Astrocyte of the hippocampus (primary cell): Measurements from ENCODE around the gene CENPL.
"Not testable (repeated sequence)": the region's sequence is repeated elsewhere in the genome, so short reads cannot be mapped to it uniquely, and the experiment has no call there.

Experiments used
- DNase-seq: peaks from one replicate; pipeline ENCODE4 v3.0.0; 2011; ENCODE audit warnings: low read depth, low spot score

CENPL gene

DNA sequence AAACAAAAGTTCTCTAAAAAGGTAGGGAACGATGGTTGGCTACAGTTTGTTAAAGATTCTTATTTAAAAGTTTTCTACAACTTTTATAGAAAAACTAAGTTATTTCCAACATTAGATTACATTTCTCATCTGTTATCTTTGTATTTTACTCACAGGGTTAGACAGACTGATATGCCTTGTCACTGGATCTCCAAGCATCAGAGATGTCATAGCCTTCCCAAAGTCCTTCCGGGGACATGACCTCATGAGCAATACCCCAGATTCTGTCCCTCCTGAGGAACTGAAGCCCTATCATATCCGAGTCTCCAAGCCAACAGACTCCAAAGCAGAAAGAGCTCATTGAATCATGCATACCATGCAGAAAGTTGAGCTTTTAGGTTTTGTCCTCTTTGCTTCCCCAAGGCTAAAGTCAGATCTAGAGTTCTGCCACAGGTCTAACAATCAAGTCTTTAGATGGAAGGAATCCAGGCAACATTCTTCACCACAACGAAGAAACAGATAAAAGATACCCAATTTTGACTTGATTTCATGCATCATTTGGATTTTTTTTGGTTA lies 32.8 kb upstream of the CENPL start:
- no peak for DNase-seq

DNA sequence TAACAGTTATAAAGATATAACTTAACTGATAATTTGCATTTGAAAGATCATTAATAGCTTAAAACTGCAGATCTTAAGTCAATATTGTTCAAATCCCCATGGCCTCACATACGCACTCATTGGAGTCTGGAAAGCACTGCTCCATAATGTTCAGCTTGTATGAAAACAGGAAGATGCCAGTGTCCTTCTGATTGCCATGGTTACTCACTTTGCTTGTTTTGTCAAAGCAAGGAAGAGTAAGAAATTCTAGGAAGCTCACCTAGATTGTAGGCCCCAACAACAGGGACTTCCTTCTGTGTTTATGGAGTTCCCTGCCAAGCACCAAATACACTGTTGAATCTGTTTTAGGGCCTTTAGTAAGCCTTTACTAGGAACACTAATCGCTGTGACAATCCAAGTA lies 32.2 kb upstream of the CENPL start:
- no peak for DNase-seq

DNA sequence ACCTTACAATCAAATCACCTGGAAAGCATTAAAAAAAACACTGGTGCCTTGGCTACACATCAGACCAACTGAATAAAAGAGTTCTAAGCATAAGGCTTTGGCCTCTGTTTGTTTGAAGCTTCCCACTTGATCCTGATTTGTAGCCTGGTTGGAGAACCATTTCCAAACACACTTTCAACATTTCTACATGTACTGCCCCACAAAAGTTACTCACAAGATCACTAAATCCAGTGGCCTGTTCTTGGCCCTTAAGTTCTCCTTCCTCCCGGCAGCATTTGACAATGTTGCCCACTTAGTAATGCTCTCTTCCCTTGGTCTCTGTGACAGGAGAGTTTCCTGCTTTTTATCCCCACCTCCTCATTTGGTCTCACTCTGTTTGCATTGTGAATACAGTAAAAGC lies 31.3 kb upstream of the CENPL start:
- DNase-seq, result no peak

DNA sequence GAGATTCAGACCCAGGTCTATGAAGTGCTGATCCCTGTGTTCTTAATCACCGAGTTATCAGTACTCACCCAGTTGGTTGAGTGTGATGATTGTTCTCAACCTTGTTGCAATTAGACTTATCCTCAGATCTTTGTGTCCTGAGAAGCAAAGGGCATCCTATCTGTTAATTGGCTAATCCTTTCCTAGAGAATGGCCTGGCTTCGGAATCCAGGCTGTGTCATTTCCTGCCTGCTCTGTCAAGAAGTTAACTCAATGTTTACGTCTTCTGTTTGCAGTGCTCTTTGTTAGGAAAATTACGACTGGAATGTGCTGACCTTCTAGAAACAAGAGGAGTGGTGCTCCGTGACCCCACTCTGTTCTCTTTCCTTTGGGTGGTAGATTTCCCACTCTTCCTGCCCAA lies 28.4 kb upstream of the CENPL start:
- DNase-seq, result peak; percentile 64

DNA sequence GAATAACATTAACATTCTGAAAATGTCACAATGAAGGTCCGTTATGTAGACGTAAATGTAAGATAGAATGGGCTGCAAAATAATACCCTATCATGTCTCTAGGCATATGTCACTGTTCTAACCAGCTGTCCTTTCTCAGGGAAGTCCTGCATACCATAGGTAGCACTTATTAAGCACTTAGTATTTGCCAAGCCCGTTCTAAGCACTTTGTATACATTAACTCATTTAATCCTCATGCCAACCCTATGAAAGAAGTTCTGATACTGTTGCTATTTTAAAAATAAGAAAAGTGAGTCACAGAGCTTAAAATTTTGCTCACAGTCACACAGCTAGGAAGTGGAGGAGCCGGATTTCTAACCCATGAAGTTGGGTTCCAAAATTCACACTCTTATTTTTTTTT lies 27.4 kb upstream of the CENPL start:
- no peak for DNase-seq

DNA sequence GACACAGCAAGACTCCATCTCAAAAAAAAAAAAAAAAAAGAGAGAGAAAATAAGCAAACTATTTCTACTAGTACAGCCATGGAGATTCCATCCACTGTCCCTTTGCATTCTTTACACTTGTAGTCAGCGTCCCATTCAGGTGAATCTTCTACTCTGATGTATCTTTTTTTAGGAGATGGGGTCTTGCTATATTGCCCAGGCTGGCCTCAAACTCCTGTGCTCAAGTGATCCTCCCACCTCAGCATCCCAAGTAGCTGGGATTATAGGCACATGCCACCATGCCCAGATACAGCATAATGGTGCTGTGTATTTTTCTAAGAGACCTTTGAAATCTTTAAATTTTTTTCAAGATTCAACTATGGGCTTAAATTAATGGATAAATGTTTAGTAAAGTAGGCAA lies 8.1 kb upstream of the CENPL start:
- DNase-seq, result no peak

DNA sequence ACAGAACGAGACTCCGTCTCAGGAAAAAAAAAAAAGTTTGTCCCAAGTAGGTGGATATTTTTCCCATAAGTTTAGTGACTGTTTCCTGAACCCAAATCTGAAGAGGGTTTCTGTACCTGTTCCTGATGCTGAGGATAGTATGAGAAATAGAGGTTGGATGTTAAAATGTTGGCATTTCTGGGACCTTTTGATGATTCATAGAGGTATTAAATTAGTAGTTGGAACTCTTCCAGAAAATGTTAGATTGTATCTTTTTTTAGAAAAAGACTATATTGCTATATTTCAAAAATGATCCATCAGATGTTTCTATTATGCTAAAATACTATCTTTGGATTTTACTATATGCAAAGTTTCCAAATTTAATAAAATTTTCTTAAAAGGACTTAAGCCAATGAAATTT lies 2.9 kb upstream of the CENPL start:
- DNase-seq, result no peak

DNA sequence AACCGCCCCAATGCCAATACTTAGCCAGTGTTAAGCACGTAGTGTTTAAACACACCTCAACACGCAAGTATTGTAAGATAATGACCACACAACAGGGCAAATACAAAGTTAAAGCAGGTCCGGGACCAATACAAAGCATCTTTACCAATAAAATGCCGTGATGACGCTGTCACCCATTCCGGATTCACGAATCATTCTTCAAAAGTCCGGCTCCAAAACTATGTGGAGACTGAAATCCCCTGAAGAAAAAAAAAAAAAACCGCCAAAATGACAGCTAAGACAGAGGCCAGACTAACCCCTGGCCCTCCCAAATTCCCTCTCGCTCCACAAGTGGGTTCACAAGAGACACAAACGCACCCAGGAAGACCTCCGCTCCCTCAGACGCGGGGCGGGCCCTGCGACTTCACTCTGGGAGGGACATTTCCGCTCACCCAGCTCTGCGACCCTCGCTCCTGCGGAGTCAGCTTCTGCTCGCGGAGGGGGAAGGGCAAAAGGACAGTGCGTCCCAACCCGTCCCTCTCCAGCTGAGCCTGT lies 835 bp downstream of the CENPL start:
- no peak for DNase-seq

DNA sequence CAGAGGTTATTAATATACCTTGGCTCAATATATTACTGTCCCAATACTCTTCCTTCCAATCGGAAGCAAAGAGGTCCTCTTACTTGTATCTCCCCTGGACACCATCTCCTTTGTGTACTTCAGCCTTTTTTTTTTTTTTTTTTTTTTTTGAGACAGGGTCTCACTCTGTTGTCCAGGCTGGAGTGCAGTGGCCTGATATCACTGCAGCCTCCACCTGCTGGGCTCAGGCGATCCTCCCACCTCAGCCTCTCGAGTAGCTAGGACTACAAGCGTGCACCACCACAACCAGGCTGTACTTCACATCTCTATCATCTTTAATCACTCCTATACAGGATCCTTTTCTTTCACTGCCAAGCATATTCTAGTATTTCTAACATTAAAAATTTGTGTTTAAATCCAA lies 3.0 kb downstream of the CENPL start:
- no peak for DNase-seq

DNA sequence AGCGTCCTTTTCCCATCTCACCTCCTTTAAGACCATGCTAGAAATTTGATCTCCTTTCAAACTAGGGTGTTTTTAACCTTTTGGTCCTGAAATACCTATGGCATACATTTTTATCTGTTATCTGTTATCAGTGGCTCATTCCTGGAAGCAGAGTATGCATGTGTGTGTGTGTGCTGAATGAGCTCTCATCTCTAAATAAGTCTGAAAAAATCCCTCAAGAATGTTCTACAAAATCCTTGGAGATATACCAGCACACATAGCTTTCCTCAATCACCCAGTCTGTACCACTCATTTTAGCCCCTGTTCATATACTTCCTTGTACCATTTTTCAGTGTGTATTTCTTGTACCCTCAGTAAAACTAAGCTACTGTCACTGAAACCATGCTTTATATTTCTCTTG lies 6.2 kb downstream of the CENPL start:
- DNase-seq, result no peak

DNA sequence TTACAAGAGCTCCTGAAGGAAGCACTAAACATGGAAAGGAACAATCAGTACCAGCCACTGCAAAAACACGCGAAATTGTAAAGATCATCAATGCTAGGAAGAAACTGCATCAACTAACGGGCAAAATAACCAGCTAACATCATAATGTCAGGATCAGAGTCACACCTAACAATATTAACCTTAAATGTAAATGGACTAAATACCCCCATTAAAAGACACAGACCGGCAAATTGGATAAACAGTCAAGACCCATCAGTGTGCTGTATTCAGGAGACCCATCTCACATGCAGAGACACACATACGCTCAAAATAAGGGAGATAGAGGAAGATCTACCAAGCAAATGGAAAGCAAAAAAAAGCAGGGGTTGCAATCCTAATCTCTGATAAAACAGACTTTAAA lies 11.0 kb downstream of the CENPL start:
- DNase-seq, result not testable (repeated sequence)

DNA sequence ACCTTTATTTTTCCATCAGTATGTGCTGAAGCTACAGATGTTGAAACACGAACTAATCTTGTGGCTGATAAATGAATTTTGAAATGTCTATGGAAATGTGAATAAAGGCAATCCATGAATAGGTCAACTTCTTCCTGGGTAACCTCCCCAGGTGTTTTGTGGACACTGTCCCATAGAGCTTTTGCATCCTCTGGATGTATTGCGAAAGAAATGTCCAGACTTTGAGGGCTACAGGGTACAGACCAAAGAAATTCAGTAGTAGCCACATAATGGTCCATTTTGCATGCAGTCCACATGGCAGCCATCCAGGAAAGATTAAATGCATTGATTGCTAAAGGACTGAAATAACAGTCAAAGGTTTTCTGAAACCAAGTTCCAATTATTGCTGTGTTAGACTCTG lies 21.7 kb downstream of the CENPL start:
- DNase-seq, result peak; percentile 26

DNA sequence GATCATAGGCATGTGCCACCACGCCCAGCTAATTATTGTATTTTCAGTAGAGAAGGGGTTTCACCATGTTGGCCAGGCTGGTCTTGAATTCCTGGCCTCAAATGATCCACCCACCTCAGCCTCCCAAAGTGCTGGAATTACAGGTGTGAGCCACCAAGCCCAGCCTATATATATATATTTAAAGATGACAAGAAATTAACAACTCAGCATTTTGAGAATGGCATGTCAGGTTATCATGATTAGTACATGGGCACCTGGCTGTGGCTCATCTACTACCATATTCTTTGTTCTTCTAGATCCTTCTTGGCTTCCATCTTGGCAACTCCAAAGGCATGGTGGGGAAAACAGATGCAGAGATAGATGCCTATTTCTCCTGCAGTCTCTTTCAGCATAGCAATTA lies 24.7 kb downstream of the CENPL start:
- not testable (repeated sequence) for DNase-seq

DNA sequence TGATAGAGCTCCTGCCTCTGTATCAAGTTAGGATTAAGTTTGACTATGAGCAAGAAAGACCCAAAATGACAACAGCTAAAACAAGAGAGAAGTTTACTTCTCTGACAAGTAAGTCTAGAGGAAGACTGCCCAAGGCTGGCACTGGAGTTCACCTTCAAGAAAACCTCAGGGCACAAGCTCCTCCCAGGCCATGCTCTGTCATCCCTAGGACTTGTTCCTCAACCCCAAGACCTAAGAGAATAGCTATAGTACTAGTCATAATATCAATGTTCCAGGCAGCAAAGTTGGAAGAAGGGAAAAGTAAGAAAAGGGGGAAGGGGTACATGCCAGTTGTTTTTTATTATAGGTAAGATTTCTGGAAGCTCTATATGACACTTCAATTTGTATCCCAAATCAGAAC lies 26.6 kb downstream of the CENPL start:
- DNase-seq, result no peak

DNA sequence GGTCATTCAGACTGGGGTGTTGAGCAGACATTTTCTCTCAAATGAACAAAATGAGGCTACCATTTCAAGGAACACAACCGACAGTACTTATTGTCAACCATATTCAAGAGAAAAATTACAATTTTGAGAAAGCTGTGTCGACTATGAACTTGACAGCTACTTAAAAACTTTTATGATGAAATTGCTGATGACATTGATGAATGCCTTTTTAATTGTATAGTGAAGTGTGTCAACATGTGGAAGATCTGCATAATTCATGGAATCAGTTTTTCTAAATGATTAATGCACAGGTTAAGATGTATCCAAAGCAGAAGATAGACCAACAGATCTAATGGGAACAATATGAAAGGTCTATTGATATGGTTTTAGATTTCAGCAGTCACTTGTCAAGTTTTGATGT lies 34.8 kb downstream of the CENPL start:
- DNase-seq, result no peak

DNA sequence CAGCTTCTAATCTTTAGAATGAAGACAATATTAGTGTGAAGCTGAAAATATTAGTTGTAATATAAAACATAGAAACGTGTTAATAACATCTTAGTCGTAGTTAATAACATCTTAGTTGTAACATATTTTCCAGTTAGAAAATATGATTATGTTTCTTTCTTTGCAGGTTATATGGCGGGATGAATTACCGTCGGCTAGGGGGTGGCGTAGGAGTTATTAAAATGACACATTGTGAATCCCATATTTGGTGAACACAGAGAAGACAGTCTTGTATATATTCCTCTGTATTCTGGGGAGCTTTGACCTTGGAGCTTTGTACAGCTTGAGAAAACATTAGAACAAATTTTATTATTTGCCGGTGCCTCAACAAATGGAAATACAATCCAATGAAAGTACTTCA lies 39.7 kb downstream of the CENPL start:
- no peak for DNase-seq

DNA sequence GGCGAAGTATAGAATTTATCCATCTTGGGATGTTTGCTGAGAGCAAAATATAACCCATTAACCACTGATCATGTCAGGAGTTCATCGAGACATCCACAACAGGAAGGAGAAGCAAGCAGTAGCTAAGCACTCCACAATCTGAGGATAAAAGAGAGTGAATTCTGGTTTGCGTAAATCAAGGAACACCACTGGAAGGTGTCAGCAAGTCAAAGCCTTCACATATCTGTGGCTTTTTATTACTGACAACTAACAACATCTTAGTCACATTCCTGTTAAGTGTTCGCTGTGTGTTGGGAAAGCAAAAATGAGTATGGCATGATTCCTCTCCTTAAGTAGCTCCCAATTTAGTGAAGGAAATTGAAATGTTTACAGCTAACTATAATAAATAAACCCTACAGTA lies 44.7 kb downstream of the CENPL start:
- peak; percentile 35 for DNase-seq

DNA sequence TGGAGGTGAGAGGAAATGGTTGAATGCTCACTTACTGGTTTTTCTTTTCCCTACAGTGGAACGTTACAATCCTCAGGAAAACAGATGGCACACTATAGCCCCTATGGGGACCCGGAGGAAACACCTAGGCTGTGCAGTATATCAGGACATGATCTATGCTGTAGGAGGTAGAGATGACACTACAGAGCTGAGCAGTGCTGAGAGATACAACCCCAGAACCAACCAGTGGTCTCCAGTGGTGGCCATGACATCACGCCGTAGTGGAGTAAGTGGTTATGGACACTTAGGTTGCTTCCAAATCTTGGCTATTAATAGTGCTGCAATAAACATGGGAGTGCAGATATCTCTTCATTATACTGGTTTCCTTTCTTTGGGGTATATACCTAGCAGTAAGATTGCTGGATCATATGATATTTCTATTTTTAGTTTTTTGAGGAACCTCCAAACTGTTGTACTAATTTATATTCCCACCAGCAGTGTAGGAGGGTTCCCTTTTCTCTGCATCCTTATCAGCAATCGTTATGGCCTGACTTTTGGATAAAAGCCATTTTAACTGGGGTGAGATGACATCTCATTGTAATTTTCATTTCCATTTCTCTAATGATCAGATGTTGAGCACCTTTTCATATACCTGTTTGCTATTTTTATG lies 49.0 kb downstream of the CENPL start:
- no peak for DNase-seq

DNA sequence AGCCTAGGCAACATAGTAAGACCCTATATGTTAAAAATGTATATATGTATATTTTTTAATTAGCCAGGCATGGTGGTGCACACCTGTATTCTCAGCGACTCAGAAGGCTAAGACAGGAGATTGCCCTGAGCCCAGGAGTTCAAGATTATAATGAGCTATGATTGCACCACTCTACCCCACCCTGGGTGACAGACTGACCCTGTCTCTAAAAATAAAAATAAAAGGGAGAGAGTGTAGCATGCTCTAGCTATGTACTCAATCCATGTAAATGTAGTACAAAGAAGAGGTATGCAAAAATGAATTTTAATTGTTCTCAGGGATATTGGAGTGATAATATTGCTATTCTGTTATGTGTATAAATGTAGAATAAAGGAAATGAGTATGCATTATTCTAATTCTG lies 53.1 kb downstream of the CENPL start:
- DNase-seq, result no peak

DNA sequence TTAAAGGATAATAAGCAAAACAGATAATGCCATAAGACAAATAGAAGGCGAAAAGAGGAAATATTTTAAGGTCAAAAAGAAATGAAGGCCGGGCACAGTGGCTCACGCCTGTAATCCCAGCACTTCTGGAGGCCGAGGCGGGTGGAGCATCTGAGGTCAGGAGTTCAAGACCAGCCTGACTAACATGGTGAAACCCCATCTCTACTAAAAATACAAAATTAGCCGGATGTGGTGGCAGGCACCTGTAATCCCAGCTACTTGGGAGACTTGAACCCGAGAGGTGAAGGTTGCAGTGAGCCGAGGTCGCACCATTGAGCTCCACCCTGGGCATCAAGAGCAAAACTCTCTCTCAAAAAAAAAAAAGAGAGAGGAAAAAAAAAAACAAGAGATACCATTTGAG lies 54.4 kb downstream of the CENPL start:
- not testable (repeated sequence) for DNase-seq

DNA sequence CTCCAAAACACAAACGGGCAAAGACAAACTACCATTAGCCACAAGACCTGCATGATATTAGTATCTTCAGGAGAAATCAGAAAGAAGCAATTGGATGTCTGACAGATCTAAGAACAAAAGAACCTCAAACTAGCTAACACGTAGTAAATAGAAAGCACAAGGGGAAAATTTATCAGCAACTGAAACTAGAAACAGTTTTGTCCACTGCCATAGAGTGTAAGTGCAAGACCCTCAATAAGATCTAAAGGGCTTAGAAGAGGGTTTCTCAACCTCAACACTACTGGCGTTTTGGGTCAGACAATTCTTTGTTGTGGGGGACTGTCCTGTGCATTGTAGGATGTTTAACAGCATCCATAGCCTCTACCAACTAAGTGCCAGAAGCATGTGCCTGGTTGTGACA lies 55.9 kb downstream of the CENPL start:
- DNase-seq, result no peak

DNA sequence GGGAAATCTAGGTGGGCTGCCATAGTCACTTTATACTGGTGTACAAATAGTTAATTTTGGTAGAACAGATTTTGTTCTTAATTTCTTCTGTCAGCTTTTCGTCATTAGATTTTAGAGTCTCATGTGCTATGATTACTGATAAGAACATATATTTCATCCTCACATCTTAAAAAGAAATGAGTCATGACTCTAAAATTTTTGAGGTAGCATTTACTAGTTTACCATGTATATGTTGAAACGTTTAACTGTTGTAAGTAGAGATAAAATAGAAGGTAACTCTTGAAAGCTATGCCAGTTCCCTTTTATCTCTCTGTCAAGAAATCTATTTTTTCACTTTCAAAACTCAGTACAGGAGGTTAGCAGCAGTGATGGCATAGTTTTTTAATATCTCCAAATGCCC lies 56.5 kb downstream of the CENPL start:
- DNase-seq, result no peak

DNA sequence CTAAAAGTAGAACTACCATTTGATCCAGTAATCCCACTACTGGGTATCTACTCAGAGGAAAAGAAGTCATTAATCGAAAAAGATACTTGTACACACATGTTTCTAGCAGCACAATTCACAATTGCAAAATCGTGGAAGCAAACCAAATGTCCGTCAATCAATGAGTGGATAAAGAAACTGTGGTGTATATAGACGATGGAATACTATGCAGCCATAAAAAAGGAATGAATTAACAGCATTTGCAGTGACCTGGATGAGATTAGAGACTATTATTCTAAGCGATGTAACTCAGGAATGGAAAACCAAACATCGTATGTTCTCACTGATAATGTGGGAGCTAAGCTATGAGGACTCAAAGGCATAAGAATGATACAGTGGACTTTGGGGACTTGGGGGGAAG lies 60.4 kb downstream of the CENPL start:
- not testable (repeated sequence) for DNase-seq

DNA sequence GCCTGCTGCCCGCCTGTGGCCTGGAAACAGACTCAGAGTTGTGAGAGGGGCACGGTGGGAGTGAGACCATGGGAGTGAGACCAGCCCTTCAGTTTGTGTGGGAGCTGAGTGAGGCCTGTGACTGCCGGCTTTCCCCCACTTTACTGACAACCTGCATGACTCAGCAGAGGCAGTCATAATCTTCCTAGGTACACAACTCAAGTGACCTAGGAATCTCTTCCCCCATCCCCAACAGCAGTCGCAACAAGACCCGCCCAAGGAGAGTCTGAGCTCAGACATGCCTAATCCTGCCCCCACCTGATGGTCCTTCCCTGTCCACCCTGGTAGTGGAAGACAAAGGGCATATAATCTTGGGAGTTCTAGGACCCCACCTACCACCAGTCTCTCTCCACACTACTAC lies 65.7 kb downstream of the CENPL start:
- no peak for DNase-seq
